ENCODE data around the gene ZNF746. TPM values are rescaled to one million over a fixed set of nuclear protein-coding genes. Genes with fewer than 3 reads are reported as not detected.

Gene ZNF746
- total and polyA plus RNA-seq, 10 of the 15 experiments (the other 5 are each of a cell fraction or from before 2014, with no cell fraction given): 1.2 to 19.0 (median 6.3) TPM

DNA sequence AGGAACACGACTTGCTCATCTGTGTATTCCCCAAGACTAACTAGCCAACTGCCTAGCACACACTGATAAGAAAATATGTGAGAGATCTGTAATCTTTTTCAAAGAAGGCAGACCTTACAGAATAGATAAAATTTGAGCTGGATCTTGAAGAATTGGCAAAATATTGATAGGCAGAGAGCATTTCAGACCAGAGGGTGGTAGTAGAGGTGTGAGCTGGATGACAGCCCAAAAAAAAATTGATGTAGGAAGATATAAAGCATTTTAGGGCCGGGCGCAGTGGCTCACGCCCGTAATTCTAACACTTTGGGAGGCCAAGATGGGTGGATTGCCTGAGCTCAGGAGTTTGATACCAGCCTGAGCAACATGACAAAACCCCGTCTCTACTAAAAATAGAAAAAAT, 1.2 kb upstream of the ZNF746 start:
- no peak overlapping the region for H3K9ac ChIP-seq (ENCODE audit: control insufficient read depth, insufficient read depth, low read length)
- RAD21 ChIA-PET (ENCODE audit: unreplicated experiment): no interaction called here
- in situ Hi-C loops (cut with MboI) (no loop called here), intact Hi-C loops (cut with micrococcal nuclease; ENCODE audit: unreplicated experiment) (loop anchor here (5.0 kb wide), 3 partner anchors 77 to 187 kb away; no protein-coding TSS in a partner anchor)
- CTCF ChIA-PET: interaction anchor here (1.2 to 1.5 kb wide), 2 partner anchors 100 to 127 kb away, joined by 3 to 7 read pairs; no protein-coding TSS in a partner anchor
- FAIRE-seq (no peak), DNase-seq (ENCODE audit: low read depth, low spot score) (no peak), ATAC-seq (no peak)
- H4K20me1 ChIP-seq (ENCODE audit: control insufficient read depth, insufficient read depth): no peaks in the 10 kb centered on the region
- TF ChIP-seq HDAC2 (IDR thresholded peaks at IDR 0.05): no peak
- TF ChIP-seq JUNB (IDR thresholded peaks at IDR 0.05): no peak
- TF ChIP-seq, protein P1, sequence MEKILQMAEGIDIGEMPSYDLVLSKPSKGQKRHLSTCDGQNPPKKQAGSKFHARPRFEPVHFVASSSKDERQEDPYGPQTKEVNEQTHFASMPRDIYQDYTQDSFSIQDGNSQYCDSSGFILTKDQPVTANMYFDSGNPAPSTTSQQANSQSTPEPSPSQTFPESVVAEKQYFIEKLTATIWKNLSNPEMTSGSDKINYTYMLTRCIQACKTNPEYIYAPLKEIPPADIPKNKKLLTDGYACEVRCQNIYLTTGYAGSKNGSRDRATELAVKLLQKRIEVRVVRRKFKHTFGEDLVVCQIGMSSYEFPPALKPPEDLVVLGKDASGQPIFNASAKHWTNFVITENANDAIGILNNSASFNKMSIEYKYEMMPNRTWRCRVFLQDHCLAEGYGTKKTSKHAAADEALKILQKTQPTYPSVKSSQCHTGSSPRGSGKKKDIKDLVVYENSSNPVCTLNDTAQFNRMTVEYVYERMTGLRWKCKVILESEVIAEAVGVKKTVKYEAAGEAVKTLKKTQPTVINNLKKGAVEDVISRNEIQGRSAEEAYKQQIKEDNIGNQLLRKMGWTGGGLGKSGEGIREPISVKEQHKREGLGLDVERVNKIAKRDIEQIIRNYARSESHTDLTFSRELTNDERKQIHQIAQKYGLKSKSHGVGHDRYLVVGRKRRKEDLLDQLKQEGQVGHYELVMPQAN (conservative IDR thresholded peaks at IDR 0.05): no peak
- TF ChIP-seq ZSCAN29 (IDR thresholded peaks at IDR 0.05): no peak
- TF ChIP-seq, protein P2, sequence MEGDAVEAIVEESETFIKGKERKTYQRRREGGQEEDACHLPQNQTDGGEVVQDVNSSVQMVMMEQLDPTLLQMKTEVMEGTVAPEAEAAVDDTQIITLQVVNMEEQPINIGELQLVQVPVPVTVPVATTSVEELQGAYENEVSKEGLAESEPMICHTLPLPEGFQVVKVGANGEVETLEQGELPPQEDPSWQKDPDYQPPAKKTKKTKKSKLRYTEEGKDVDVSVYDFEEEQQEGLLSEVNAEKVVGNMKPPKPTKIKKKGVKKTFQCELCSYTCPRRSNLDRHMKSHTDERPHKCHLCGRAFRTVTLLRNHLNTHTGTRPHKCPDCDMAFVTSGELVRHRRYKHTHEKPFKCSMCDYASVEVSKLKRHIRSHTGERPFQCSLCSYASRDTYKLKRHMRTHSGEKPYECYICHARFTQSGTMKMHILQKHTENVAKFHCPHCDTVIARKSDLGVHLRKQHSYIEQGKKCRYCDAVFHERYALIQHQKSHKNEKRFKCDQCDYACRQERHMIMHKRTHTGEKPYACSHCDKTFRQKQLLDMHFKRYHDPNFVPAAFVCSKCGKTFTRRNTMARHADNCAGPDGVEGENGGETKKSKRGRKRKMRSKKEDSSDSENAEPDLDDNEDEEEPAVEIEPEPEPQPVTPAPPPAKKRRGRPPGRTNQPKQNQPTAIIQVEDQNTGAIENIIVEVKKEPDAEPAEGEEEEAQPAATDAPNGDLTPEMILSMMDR (IDR thresholded peaks at IDR 0.05 in 2 of 3, conservative IDR thresholded peaks at IDR 0.05 in 1 of 3; ENCODE audit: control insufficient read depth in 2 of 3, extremely low read depth in 1 of 3, insufficient read depth in 1 of 3, low read depth in 3 of 3, low read length in 3 of 3): 0 out of 6 replicates have a peak, but pooled peaks of 1 of the 3 experiments have one; percentile 7
- no peak for TF ChIP-seq PAX5 (IDR thresholded peaks at IDR 0.05; ENCODE audit: borderline replicate concordance, low read depth, low read length)
- TF ChIP-seq GATAD2B (conservative IDR thresholded peaks at IDR 0.05; ENCODE audit: low read depth): no peak
- BruUV-seq (replicated peaks): no TSS peak
- SMC1A ChIA-PET (ENCODE audit: uncharacterized antibody, unreplicated experiment): interaction anchor here (1.2 to 2.8 kb wide), 3 partner anchors 11 to 107 kb away, joined by 3 to 10 read pairs (median 5); no protein-coding TSS in a partner anchor
- no peak overlapping the region for H3K4me3 ChIP-seq
- no peak overlapping the region for H3K4me2 ChIP-seq (ENCODE audit: control insufficient read depth, insufficient read depth)
- H3K36me3 ChIP-seq (ENCODE audit: control insufficient read depth in 2 of 2, insufficient read depth in 2 of 2, low read length in 1 of 2): no peaks in the 10 kb centered on the region; a peak in 2 of 4 replicates
- 80% methylated on average over 6 of the region's 6 CpGs for WGBS (ENCODE audit: insufficient coverage, insufficient replicate concordance, low lambda C conversion rate, missing lambda C conversion rate)
- H3K79me2 ChIP-seq (ENCODE audit: control insufficient read depth, insufficient read depth, low read length): peaks cover 26% of the 10 kb centered on the region
- no peaks in the 10 kb centered on the region for H3K9me3 ChIP-seq (replicated peaks; ENCODE audit: control insufficient read depth, insufficient read depth, low read length)
- H3K4me1 ChIP-seq (ENCODE audit: control insufficient read depth, insufficient read depth, low read length): peaks cover 14% of the 10 kb centered on the region
- no peak overlapping the region for H3K27ac ChIP-seq (ENCODE audit: control insufficient read depth, insufficient read depth)
- no peaks in the 10 kb centered on the region for H3K27me3 ChIP-seq (replicated peaks in 1 of 2; ENCODE audit: control insufficient read depth in 2 of 2, insufficient read depth in 2 of 2, low read length in 1 of 2)
- POLR2A ChIA-PET: no interaction called here
- no peak overlapping the region for H2AFZ ChIP-seq (ENCODE audit: control insufficient read depth, low read depth, low read length)
